NT2/D1 (cell line): ENCODE measurements around the gene IDH3G.

Experiments
- SUZ12 ChIP-seq: IDR thresholded peaks from 2 replicates; pipeline ENCODE4 v1.6.1; 2011; ENCODE audit not compliant: insufficient read length, insufficient read depth; ENCODE audit errors: extremely low read depth
- ZNF274 ChIP-seq: IDR thresholded peaks from 2 replicates; pipeline ENCODE4 v1.6.1; 2011; ENCODE audit warnings: mild to moderate bottlenecking, low read depth, low read length

GRCh38 chrX:153816831-153817690, 22.9 kb upstream of the IDH3G start:
- TF ChIP-seq ZNF274 (no peak), SUZ12 (no peak)
